BLaER1 (cell line): ENCODE results near the gene POPDC3.

Experiments used
- H3K27ac ChIP-seq: shearing (Covaris generic); formaldehyde crosslinking; 2 replicates; pipeline ENCODE4 v1.8.1; 2022
- H3K27me3 ChIP-seq: shearing (Covaris generic); formaldehyde crosslinking; 2 replicates; pipeline ENCODE4 v1.8.1; 2022
- H3K36me3 ChIP-seq: shearing (Covaris generic); formaldehyde crosslinking; 2 replicates; pipeline ENCODE4 v1.8.1; 2022
- H3K4me1 ChIP-seq: shearing (Covaris generic); formaldehyde crosslinking; 2 replicates; pipeline ENCODE4 v1.8.1; 2022
- H3K4me2 ChIP-seq: shearing (Covaris generic); formaldehyde crosslinking; 2 replicates; pipeline ENCODE4 v1.8.1; 2022
- H3K4me3 ChIP-seq: shearing (Covaris generic); formaldehyde crosslinking; 2 replicates; pipeline ENCODE4 v1.8.1; 2022
- H3K9ac ChIP-seq: shearing (Covaris generic); formaldehyde crosslinking; 2 replicates; pipeline ENCODE4 v1.8.1; 2022
- H3K9me3 ChIP-seq: shearing (Covaris generic); formaldehyde crosslinking; 2 replicates; pipeline ENCODE4 v1.8.1; 2022
- H4K20me1 ChIP-seq: shearing (Covaris generic); formaldehyde crosslinking; 2 replicates; pipeline ENCODE4 v1.8.1; 2022
- Cebpa-rat ChIP-seq: shearing (Covaris generic); IDR thresholded peaks from 2 replicates; pipeline ENCODE4 v1.8.1; 2022

Gene POPDC3

DNA sequence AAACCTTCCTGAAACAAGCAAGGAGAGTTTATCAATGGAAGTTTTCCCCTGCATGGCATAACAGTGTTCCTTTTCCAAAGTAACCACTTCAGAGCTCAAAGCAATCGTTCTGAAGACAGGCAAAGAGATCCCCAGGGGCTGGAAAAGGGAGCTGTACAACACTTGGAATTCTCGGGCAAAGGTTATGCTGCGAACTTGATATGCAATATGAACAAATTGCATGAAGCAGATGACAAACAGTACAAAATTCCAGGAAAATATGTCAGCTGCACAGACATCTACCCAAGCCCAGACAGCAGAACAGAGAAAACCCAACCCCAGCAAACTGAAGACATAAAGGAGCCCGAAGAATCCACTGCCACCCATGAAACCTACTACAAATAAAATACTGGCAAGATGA lies 18.4 kb downstream of the POPDC3 start:
- H3K9ac ChIP-seq: no peak overlapping the region
- H3K27ac ChIP-seq: no peak overlapping the region
- no peaks in the 10 kb centered on the region for H3K36me3 ChIP-seq
- H3K4me1 ChIP-seq: no peaks in the 10 kb centered on the region
- no peak for TF ChIP-seq Cebpa-rat
- no peaks in the 10 kb centered on the region for H4K20me1 ChIP-seq
- no peak overlapping the region for H3K4me3 ChIP-seq
- no peaks in the 10 kb centered on the region for H3K27me3 ChIP-seq
- no peak overlapping the region for H3K4me2 ChIP-seq
- H3K9me3 ChIP-seq: no peaks in the 10 kb centered on the region

DNA sequence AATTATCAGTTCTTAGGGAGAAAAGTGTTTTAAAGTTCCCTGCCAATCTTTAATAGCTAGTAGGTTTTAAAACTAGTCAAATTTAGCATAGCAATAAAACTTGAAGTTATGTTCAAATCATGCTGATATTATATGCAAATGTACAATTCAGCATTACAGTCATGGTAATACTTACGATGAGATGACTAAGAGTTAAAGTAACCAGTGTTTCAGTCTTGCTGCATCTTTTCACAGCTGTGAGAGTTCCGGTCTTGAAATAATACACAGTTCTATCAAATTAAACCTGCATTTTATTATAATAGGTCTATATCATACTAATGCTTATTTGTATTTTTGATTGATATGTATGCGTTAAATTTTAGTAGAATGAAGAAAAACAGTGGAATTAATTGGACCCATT lies 26.1 kb downstream of the POPDC3 start:
- Histone ChIP-seq H3K27me3 (no peaks in the 10 kb centered on the region), H3K36me3 (no peaks in the 10 kb centered on the region), H3K9me3 (no peaks in the 10 kb centered on the region), H4K20me1 (no peaks in the 10 kb centered on the region), H3K27ac (no peak overlapping the region), H3K4me2 (no peak overlapping the region), H3K4me3 (no peak overlapping the region), H3K9ac (no peak overlapping the region), H3K4me1 (no peaks in the 10 kb centered on the region)
- TF ChIP-seq Cebpa-rat: no peak

DNA sequence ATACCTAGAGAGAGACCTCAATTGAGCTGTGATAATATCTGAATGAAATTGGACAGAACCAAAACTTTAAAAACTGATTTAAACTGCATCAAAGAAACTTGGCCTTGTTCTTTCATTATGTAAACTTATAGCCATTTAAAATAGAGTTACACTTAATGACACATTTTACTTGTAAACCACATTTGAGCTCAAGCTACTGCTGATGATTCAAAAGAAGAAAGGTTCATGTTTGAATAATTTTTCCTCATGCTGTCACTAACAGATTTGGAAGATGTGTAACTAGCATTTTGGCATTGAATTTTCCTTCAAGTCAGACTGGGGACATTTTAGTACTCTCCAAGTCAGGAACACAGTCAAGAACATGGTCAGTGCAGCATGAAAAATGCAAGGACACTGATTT lies 26.9 kb downstream of the POPDC3 start:
- no peak overlapping the region for H3K27ac ChIP-seq
- no peak overlapping the region for H3K9ac ChIP-seq
- no peak overlapping the region for H3K4me2 ChIP-seq
- no peaks in the 10 kb centered on the region for H3K4me1 ChIP-seq
- H3K4me3 ChIP-seq: no peak overlapping the region
- H3K27me3 ChIP-seq: no peaks in the 10 kb centered on the region
- no peak for TF ChIP-seq Cebpa-rat
- H3K36me3 ChIP-seq: no peaks in the 10 kb centered on the region
- no peaks in the 10 kb centered on the region for H3K9me3 ChIP-seq
- no peaks in the 10 kb centered on the region for H4K20me1 ChIP-seq

DNA sequence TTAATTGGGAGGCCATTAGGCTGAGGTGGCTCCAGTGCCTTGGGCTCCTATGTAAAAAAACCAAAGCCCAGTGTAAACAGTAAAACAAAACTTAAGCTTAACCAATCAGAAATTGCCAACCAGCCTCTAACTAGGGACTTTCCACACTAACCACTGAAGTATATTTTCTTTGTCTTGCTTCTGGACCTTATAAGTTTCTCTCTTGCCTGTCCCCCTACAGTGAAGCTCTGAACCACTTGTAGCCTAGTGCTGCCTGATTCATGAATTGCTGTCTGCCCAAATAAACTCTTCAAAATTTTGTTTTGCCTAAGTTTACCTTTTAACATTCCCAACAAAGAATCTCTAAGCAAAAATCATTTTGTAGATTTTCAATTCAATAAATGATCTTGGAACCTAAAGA lies 28.2 kb downstream of the POPDC3 start:
- no peaks in the 10 kb centered on the region for H3K27me3 ChIP-seq
- no peaks in the 10 kb centered on the region for H3K36me3 ChIP-seq
- H3K4me3 ChIP-seq: no peak overlapping the region
- no peaks in the 10 kb centered on the region for H4K20me1 ChIP-seq
- H3K27ac ChIP-seq: no peak overlapping the region
- TF ChIP-seq Cebpa-rat: no peak
- H3K4me2 ChIP-seq: no peak overlapping the region
- H3K9me3 ChIP-seq: no peaks in the 10 kb centered on the region
- H3K9ac ChIP-seq: no peak overlapping the region
- no peaks in the 10 kb centered on the region for H3K4me1 ChIP-seq

DNA sequence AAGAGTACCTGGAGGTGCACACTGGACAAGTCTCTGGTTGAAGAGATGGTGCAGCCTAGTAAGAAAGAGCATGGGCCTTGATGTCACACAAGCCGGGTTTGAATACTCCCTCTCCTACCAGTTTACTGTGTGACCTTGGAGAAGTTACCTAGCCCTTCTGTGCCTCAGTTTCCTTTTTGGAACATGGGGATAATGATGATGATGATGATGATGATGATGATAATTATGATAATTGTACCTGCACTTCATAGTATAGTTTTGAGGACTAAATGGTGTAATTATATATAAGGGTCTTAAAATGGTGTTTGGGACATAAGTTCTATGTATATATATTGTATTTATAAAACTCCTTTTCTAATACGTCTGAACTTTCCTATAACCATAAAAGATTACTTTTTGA lies 41.7 kb downstream of the POPDC3 start:
- H3K27ac ChIP-seq: no peak overlapping the region
- H3K9ac ChIP-seq: no peak overlapping the region
- no peaks in the 10 kb centered on the region for H3K36me3 ChIP-seq
- H3K4me1 ChIP-seq: peaks cover 4% of the 10 kb centered on the region; the same call in 1 of the 2 replicates
- H3K27me3 ChIP-seq: peaks cover 6% of the 10 kb centered on the region; the same call in 1 of the 2 replicates
- H4K20me1 ChIP-seq: no peaks in the 10 kb centered on the region
- H3K4me3 ChIP-seq: no peak overlapping the region
- H3K9me3 ChIP-seq: no peaks in the 10 kb centered on the region
- no peak for TF ChIP-seq Cebpa-rat
- H3K4me2 ChIP-seq: no peak overlapping the region; the same call in 1 of the 2 replicates

DNA sequence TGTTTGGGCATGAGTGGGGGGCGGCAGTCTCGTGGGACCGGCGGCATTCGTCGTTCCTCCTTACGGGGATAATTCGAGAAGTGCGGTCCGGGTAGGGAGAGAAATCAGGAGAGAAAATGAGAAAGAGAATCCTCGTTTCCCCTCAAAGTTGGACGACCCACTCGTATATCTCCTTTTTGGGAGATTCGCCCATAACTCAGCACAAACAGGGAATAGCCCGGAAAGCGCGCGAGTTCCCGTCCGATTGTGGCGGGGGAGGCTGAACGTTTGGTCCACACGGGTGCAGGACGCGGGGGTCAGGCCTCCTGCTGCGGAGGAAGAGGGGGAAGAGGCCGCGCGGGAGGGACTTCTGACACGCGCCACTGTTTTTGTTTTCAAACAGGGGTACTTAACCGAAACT lies 42.4 kb downstream of the POPDC3 start:
- H3K36me3 ChIP-seq: no peaks in the 10 kb centered on the region
- peak overlapping the region; percentile 82 for H3K9ac ChIP-seq
- H3K9me3 ChIP-seq: no peaks in the 10 kb centered on the region
- H3K4me1 ChIP-seq: peaks cover 4% of the 10 kb centered on the region; the same call in 1 of the 2 replicates
- TF ChIP-seq Cebpa-rat: no peak
- peak overlapping the region; percentile 97 for H3K4me2 ChIP-seq
- peaks cover 6% of the 10 kb centered on the region; the same call in 1 of the 2 replicates for H3K27me3 ChIP-seq
- H3K4me3 ChIP-seq: peak overlapping the region; percentile 77
- peak overlapping the region; percentile 79; the same call in 1 of the 2 replicates for H3K27ac ChIP-seq
- no peaks in the 10 kb centered on the region for H4K20me1 ChIP-seq

DNA sequence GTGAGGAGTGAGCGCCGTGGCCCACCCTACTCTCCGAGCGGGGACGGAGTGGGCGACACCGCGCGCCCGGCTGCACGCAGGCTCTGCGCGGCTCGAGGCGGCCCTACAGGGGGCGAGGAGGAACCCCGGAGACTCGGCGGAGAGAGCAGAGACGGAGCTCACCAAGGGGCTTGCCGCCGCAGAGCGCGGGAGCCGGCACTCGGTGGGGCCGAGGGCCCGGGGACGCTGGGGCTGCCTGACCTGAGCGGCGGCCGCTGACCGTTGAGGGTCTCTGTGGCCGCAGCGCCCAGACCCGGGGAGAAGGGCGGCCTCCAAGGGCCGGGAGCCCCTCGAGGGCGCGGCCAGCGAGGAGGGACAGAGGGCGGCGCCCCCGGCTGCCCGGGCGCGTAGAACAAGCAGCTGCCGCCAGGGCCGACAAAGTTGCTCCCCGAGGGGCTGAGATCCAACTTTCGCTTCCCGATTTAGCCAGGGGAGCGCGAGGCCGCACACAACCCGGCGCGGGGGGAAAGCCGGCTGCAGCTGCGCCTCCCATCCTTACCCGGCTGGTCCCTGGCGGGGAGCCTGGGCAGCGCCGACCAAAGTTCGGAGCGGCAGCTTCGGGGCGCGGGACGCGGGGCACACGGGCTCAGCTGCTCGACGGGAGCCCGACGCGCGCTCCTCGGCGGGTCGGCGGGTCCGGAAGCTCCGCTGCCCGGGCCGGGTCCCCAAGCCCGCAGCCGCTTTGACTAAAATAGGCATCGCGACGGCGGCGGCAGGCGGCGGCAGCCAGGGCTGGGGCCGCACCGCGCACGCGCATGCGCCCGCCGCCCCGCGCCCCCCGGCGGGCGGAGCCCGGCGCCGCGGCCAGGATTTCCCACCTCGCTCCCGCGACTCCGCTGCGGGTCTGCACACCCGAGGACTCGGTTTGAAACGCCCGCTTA lies 43.1 kb downstream of the POPDC3 start:
- peaks cover 4% of the 10 kb centered on the region; the same call in 1 of the 2 replicates for H3K4me1 ChIP-seq
- H3K9ac ChIP-seq: peak overlapping the region; percentile 82
- TF ChIP-seq Cebpa-rat: no peak
- H4K20me1 ChIP-seq: no peaks in the 10 kb centered on the region
- H3K4me2 ChIP-seq: peak overlapping the region; percentile 97
- no peaks in the 10 kb centered on the region for H3K9me3 ChIP-seq
- peaks cover 6% of the 10 kb centered on the region; the same call in 1 of the 2 replicates for H3K27me3 ChIP-seq
- H3K27ac ChIP-seq: peak overlapping the region; percentile 79
- H3K36me3 ChIP-seq: no peaks in the 10 kb centered on the region
- peak overlapping the region; percentile 77 for H3K4me3 ChIP-seq

DNA sequence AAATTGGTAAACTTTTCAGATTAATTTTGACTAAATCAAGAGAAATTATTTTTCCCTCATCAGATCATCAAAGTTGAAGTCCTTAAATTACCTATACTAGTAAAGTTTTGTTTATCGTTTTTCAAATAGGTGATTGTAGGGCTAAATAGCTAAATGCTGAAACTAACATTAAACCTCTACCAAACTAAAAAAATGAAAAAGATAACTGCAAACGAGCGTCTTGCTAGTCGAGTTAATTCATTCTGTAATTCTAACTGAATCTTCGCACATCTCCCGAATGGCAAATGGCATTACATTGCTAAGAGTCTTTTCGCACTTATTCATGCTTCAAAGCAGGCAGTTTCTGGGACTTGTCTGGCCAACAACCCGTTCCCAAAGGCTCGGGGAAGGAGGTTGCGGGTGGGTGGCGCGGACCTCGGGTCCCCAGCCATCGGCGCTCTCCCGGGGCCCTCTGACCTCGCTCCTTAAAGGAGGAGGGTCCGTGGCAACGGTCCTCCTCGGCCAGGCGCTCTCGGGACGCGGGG lies 43.8 kb downstream of the POPDC3 start:
- H3K9ac ChIP-seq: peak overlapping the region; percentile 82

DNA sequence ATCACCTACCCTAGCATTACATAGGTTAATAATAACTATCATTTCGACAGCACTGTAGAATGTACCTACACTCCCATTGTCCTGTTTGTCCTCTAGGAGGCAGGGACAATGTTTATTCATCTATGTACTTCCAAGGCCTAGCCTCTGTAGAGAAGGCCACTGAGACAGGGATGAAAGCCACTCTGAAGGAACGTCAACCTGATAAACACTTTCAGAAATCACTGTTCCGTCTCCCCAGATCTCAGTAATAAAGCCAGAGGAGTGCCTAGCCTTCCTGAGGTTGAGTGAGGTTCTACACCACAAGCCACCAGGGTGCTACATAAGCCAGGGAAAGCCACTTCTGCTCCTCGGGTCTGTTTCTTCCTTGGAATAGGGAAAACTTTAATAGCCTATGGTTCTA lies 44.8 kb downstream of the POPDC3 start:
- H3K4me2 ChIP-seq: no peak overlapping the region
- H3K9ac ChIP-seq: no peak overlapping the region
- no peaks in the 10 kb centered on the region for H3K9me3 ChIP-seq
- peaks cover 6% of the 10 kb centered on the region; the same call in 1 of the 2 replicates for H3K27me3 ChIP-seq
- TF ChIP-seq Cebpa-rat: no peak
- no peak overlapping the region for H3K27ac ChIP-seq
- no peaks in the 10 kb centered on the region for H3K36me3 ChIP-seq
- H4K20me1 ChIP-seq: no peaks in the 10 kb centered on the region
- no peak overlapping the region for H3K4me3 ChIP-seq
- peaks cover 4% of the 10 kb centered on the region; the same call in 1 of the 2 replicates for H3K4me1 ChIP-seq

More for the DNA sequence above, 43.8 kb downstream of the POPDC3 start:
- Histone ChIP-seq H4K20me1 (no peaks in the 10 kb centered on the region), H3K36me3 (no peaks in the 10 kb centered on the region), H3K4me2 (peak overlapping the region; percentile 97), H3K27ac (peak overlapping the region; percentile 79), H3K4me1 (peaks cover 4% of the 10 kb centered on the region; the same call in 1 of the 2 replicates), H3K27me3 (peaks cover 6% of the 10 kb centered on the region; the same call in 1 of the 2 replicates), H3K9me3 (no peaks in the 10 kb centered on the region), H3K4me3 (peak overlapping the region; percentile 77)
- TF ChIP-seq Cebpa-rat: no peak

DNA sequence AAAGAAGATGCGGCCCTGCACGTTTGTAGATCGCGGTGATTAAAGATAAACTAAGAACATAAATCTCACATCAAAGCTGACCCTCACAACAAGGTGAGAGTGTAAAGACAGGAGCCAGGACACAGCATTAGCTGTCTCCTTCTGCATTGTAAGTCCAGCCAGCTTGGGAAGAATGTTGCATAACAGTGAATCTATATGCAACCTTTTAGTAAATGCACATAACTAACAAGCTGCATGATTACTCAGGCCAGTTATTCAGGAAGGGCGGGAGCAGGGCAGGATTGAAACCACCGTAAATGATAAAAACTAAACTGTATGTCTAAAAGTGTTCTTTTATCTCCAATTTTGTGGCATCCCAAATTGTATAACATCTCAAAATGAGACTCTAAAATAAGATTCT lies 57.1 kb downstream of the POPDC3 start:
- Histone ChIP-seq H3K36me3 (peaks cover 2% of the 10 kb centered on the region; the same call in 1 of the 2 replicates), H3K4me2 (no peak overlapping the region), H3K9ac (no peak overlapping the region), H3K9me3 (no peaks in the 10 kb centered on the region), H3K4me3 (no peak overlapping the region), H3K27me3 (no peaks in the 10 kb centered on the region), H4K20me1 (no peaks in the 10 kb centered on the region), H3K27ac (no peak overlapping the region), H3K4me1 (no peaks in the 10 kb centered on the region)
- TF ChIP-seq Cebpa-rat: no peak
